LNCaP clone FGC (cell line): ENCODE results near the gene SMYD3.

ENCODE experiments used
- DNase-seq: peaks from one replicate; pipeline ENCODE4 v3.0.0-alpha.2; 2011; ENCODE audit warnings: low read depth
- H3K4me3 ChIP-seq: 2 replicates; pipeline ENCODE4 v1.5.1; 2011; ENCODE audit warnings: mild to moderate bottlenecking, low read depth, low read length, control low read depth
- CTCF ChIP-seq: IDR thresholded peaks from 2 replicates; pipeline ENCODE4 v1.5.1; 2012; ENCODE audit warnings: mild to moderate bottlenecking; ENCODE audit not compliant: control insufficient read depth, insufficient read depth; ENCODE audit errors: extremely low read depth

The SMYD3 gene

DNA sequence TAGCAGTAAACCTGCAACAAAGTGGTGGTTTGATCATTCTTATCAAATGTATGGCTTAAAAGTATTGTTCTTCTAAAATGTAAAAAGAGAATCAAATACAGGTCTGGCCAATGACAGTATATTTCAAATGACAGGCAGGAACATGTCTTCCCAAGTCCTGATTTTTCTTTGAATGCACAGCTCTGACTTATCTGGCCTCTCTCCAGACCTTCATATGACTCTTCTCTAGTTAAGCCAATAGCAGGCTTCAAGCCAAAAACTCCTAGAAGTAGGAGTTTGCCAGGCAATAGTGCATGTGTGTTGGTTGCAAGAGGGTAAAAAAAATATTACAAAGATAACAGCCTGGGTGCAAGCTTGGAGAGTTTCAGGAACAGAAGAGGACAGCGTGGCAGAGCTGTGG is 345.5 kb downstream of the SMYD3 start:
- TF ChIP-seq CTCF, result no peak
- DNase-seq, result peak; percentile 63

DNA sequence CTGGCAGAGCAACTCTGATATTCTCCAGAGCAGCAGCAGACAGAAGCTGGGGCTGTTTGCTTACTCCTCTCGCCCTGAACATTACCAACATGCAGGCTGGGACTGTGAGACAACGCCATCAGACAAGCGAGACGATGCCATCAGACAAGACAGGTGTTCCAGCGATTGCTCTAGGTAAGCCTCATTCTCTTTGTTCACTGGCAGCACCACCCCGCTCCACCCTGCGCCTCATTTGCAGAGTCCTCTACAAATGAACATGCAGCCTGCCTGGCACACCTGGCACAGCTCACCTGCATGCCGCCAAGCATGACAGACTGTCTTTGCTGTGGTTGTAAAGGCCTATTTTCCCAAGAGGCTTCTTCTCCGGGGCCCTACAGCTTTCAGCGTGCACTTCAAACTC is 346.2 kb downstream of the SMYD3 start:
- DNase-seq, result no peak
- TF ChIP-seq CTCF, result no peak
- no peak overlapping the region for H3K4me3 ChIP-seq

More for the DNA sequence above, 345.5 kb downstream of the SMYD3 start:
- no peak overlapping the region for H3K4me3 ChIP-seq

DNA sequence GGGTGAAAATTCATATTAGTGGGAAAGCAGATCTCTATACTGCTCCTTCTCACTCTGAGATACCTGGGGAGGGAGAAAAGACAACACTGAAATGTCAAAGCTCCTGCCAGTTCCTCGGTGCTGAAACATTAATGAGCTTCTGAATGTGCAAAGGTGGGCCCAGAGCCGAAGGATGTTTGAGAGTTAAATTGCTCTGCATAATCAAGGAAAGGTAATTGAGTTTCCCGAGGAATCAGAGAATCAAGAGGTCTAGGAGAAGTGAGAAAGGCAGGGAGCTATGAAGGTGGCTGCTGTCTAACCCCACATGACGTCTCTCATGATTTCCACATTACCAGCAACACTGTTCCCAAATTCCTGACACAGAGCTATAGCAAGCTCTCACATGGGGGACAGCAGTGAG is 346.7 kb downstream of the SMYD3 start:
- TF ChIP-seq CTCF, result no peak
- no peak overlapping the region for H3K4me3 ChIP-seq
- no peak for DNase-seq

- TF ChIP-seq CTCF, result no peak
- DNase-seq, result no peak
- no peak overlapping the region for H3K4me3 ChIP-seq
Measured at GRCh38 chr1:246159279-246160227, 347.5 kb downstream of the SMYD3 start.

GRCh38 chr1:246158131-246158530 is 348.9 kb downstream of the SMYD3 start:
- no peak for TF ChIP-seq CTCF
- H3K4me3 ChIP-seq, result no peak overlapping the region
- no peak for DNase-seq

DNA sequence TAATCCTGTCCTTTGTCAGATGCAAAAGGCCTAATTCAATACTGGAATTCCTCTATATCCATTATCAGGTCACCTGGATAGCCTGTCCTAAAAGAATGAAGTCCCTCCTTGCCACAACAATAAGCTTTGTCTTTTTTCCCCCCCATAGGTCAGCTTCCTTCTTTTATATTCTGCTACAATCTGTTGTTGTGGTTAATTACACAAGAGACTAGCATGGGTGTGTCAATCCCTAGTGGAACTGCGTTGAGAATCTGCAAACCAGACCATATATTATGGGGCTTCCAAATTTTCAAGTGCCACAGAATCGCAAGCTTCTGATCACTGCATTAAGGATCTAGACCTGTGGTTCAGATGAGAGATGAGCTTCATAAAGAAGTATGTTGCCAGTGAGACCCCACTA is 349.6 kb downstream of the SMYD3 start:
- H3K4me3 ChIP-seq, result no peak overlapping the region
- DNase-seq, result no peak
- TF ChIP-seq CTCF, result no peak

GRCh38 chr1:246156847-246157246 is 350.2 kb downstream of the SMYD3 start:
- no peak overlapping the region for H3K4me3 ChIP-seq
- DNase-seq, result no peak
- no peak for TF ChIP-seq CTCF
